ENCODE data around the gene CCNF. TPM values are rescaled to one million over a fixed set of nuclear protein-coding genes. Genes with fewer than 3 reads are reported as not detected.

Gene CCNF
- polyA plus RNA-seq, 1 experiment, result 7.1 TPM

DNA sequence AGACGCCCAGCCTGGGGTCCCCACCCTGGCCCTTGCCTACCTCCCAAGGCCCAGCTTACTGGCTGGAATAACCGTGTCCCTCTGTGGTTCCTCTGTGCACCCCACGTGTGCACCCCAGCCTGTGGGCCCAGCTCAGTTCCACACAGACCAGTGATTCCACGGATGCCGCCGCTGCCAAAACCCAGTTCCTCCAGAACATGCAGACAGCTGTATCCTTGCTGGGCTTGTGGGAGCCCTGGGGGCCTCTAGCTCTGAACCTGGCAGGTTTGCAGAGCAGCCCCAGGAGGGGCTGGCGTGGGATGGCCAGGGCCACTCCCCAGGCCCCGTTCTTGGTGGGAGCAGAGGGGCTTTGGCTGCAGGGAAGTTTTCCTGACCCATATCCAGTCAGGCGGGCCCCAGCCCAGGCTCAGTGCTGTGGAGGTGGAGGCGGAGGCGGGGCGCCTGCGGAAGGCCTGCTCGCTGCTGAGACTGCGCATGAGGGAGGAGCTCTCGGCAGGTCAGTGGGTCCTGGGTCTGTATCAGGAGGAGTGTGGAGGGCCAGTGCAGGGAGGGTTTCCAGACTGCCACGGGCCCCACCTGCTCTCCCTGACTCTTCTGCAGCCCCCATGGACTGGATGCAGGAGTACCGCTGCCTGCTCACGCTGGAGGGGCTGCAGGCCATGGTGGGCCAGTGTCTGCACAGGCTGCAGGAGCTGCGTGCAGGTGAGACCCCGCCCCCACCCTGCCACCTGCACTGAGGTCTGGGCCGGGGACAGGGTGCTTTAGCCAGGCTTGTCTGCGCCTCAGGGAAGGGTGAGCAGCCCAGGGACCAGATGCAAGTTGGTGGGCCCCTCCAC lies 33.0 kb downstream of the CCNF start:
- ChIA-PET POLR2A (no interaction called here), CTCF (interaction anchor here (0.6 kb wide), 1 partner anchor 75 kb away, joined by 3 read pairs; no protein-coding TSS in a partner anchor)
- no peaks in the 10 kb centered on the region for H3K27me3 ChIP-seq (ENCODE audit: control insufficient read depth, insufficient read depth, low read length)
- TF ChIP-seq, protein P1, sequence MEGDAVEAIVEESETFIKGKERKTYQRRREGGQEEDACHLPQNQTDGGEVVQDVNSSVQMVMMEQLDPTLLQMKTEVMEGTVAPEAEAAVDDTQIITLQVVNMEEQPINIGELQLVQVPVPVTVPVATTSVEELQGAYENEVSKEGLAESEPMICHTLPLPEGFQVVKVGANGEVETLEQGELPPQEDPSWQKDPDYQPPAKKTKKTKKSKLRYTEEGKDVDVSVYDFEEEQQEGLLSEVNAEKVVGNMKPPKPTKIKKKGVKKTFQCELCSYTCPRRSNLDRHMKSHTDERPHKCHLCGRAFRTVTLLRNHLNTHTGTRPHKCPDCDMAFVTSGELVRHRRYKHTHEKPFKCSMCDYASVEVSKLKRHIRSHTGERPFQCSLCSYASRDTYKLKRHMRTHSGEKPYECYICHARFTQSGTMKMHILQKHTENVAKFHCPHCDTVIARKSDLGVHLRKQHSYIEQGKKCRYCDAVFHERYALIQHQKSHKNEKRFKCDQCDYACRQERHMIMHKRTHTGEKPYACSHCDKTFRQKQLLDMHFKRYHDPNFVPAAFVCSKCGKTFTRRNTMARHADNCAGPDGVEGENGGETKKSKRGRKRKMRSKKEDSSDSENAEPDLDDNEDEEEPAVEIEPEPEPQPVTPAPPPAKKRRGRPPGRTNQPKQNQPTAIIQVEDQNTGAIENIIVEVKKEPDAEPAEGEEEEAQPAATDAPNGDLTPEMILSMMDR (IDR thresholded peaks at IDR 0.05; ENCODE audit: insufficient read depth, low read depth, low read length), result no peak
- no peak for DNase-seq (ENCODE audit: low read depth)
- H3K4me3 ChIP-seq (ENCODE audit: low read depth, low read length), result no peak overlapping the region
- no peaks in the 10 kb centered on the region for H3K36me3 ChIP-seq (ENCODE audit: control insufficient read depth, insufficient read depth, low read length)

DNA sequence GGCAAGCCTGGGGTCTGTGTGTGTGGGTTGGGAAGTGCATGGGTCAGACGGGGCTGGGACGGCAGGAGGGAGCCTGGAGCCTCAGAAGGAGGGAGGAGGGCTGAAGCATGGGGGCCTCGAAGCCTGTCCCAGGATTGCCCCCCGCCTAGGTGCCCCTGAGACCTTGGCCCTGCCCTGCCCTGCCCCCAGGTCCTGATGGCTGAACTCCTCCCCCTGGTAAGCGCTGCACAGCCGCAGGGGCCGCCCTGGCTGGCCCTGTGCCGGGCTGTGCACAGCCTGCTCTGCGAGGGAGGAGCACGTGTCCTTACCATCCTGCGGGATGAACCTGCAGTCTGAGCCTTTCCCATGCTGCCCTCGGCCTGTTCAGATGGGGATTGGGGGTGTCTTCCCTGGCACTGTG lies 35.1 kb downstream of the CCNF start:
- no peak for DNase-seq (ENCODE audit: low read depth)
- no peaks in the 10 kb centered on the region for H3K36me3 ChIP-seq (ENCODE audit: control insufficient read depth, insufficient read depth, low read length)
- H3K27me3 ChIP-seq (ENCODE audit: control insufficient read depth, insufficient read depth, low read length), result no peaks in the 10 kb centered on the region
- TF ChIP-seq, protein P1 (IDR thresholded peaks at IDR 0.05; ENCODE audit: insufficient read depth, low read depth, low read length), result no peak
- CTCF ChIA-PET, result no interaction called here
- H3K4me3 ChIP-seq (ENCODE audit: low read depth, low read length), result no peak overlapping the region
- POLR2A ChIA-PET, result interaction anchor here (0.7 kb wide), 1 partner anchor 12 kb away, joined by 7 read pairs; no protein-coding TSS in a partner anchor

DNA sequence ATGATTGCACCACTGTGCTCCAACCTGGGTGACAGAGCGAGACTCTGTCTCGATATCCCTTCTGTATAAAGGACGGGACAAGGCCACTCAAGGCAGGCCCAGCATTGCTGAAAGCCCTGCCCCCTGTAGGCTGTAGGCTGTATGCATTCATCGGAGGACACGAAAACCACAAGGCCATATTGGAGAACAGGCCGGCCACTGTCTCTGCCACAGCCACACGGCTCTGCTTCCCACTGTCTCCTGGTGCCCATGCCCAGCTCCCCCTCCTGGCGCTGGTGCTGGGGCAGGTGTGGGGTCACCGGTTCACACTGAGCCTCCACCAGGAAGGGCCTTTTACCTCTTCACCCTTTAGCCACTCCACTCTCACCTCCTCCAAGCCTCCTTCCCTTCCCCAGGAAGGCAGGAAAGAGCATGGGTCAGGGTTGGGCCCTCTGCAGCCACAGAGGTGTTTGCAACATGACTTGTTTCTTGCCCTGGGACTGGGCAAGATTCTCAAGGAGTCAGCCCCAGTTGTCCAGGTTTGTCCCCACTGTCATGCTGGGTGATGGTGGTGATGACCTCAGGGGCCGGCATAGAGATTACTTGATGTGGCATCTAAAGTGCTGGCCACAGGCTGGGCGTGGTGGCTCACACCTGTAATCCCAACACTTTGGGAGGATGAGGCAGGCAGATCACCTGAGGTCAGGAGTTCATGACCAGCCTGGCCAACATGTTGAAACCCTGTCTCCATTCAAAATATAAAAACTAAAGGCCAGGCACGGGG lies 36.6 kb downstream of the CCNF start:
- Histone ChIP-seq H3K4me3 (ENCODE audit: low read depth, low read length) (no peak overlapping the region), H3K36me3 (ENCODE audit: control insufficient read depth, insufficient read depth, low read length) (no peaks in the 10 kb centered on the region; the same call in 1 of the 2 replicates), H3K27me3 (ENCODE audit: control insufficient read depth, insufficient read depth, low read length) (no peaks in the 10 kb centered on the region)
- no peak for DNase-seq (ENCODE audit: low read depth)
- TF ChIP-seq, protein P1 (IDR thresholded peaks at IDR 0.05; ENCODE audit: insufficient read depth, low read depth, low read length), result 0 out of 2 replicates have a peak, but pooled peaks have one; percentile 21
- ChIA-PET CTCF (no interaction called here), POLR2A (no interaction called here)

DNA sequence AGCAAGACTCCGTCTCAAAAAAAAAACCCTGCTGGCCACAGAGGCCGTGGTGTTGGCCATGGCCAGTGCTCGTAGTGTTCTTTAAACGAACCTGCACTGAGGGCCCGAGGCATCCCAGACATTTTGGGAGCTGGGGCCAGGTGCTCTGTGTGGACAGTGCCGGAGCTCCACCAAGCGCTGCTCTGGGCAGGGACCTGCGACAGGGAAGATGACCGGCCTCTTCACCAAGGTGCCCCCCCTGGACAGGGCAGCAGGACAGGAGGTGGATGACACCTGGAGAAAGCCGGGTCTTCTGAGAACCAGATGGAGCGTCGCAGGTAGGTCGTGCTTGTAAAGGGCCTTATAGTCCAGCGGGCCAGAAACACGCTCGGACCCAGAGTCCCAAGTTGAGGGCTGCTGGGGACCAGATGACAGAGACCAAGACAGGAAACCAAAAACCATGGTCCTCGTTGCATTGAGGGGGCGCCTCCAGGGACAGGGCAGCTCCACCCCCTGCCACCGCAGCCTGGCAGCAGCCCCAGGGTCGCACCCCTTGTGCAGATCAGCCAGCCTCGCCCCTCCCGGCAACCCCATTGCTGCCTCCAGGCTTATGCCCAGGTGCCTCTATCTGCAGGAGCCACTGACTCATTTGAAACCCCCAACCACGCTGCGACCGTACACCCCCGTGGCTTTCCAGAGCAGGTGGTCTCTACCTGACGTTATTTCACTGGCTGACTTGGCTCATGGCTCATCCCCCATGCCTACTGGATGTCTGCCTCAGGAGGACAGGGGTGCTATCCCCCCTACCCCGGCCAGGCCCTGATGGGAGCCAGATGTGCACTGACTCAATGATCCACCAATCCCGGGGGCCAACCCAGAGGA lies 37.6 kb downstream of the CCNF start:
- peak overlapping the region; percentile 50 for H3K4me3 ChIP-seq (ENCODE audit: low read depth, low read length)
- H3K27me3 ChIP-seq (ENCODE audit: control insufficient read depth, insufficient read depth, low read length), result no peaks in the 10 kb centered on the region
- no peaks in the 10 kb centered on the region; the same call in 1 of the 2 replicates for H3K36me3 ChIP-seq (ENCODE audit: control insufficient read depth, insufficient read depth, low read length)
- ChIA-PET POLR2A (no interaction called here), CTCF (no interaction called here)
- no peak for DNase-seq (ENCODE audit: low read depth)
- TF ChIP-seq, protein P1 (IDR thresholded peaks at IDR 0.05; ENCODE audit: insufficient read depth, low read depth, low read length), result no peak

Data from BJ (cell line).